NCI-H2196 (cell line): ENCODE results near the gene OPA3.

Source experiments
- DNase-seq: peaks from one replicate; lab custom pipeline; 2025; ENCODE audit not compliant: unreplicated experiment; lab: John Stamatoyannopoulos, UW

The OPA3 gene

DNA sequence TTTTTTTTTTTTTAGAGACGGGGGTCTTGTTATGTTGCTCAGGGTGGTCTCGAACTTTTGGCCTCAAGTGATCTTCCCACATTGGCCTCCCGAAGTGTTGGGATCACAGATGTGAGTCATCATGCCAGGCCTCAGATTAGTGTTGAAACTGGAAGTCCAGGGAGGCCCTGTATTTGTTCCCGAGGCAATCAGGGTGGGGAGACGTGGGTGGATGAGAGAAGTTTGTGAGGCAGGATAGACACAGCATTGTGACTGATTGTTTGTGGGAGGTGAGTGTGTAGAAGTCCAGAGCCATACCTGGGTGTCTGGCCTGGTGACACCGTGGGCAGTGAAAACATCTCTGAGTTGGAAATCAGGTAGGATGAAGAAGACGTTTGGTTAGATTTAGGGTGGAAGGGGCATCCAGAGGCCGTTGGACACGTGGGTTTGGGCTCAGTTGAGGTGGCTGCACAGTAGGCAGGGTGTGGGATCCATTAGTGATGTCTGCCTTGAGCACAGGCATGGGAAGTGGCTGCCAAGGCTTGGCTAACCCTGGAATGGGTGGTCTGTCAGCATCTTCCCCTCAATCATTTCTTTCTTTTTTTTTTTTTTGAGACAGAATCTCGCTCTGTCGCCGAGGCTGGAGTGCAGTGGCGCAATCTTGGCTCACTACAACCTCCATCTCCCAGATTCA lies 100.2 kb downstream of the OPA3 start:
- DNase-seq: no peak

DNA sequence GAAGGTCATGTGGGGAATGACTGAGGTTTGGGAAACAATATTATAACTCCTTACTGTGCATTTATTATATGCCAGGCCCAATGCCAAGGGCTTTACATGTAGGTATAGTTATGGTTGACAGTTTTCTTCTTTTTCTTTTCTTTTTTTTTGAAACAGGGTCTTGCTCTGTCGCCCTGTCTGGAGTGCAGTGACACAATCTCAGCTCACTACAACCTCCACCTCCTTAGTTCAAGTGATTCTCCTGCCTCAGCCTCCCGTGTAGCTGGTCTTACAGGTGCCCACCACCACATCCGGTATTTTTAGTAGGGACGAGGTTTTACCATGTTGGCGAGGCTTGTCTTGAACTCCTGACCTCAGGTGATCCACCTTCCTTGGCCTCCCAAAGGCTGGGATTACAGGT lies 101.6 kb downstream of the OPA3 start:
- no peak for DNase-seq

DNA sequence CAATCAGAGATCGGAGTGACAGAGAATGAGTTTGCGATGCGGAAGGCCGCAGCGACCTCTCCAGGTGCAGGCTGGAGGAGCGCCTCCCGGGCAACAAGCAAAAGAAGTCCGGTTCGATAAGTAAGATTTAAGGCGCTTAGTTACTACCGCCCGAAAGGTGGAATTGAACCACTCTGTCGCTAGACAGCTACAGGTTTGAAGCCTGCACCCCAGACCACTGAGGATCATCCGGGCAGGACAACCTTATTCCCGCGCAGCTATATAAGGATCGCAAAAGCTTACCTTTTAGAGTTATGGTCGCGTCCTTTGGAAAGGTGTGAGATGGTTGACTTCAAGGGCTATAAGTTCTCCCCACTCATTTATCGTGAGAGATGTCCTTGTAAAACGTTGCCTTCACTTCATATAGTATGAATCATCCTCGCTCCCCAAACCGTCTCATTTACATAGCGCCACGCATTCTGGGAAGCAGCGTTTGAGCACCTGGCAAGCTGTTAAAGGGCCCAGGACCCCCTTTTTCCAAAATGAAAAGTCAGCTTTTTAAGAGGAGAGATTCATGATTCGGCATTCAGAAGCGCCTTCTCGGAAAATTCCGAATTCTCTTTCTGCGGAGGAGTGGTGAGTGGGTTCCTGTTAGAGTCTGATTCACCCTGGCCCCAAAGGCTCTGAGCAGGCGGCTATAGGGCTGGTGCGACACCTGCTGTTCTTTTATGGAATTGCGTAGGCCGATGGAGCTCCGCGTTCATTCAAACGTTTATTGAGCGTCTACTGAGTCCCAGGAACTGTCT lies 106.0 kb downstream of the OPA3 start:
- DNase-seq: peak; percentile 89

DNA sequence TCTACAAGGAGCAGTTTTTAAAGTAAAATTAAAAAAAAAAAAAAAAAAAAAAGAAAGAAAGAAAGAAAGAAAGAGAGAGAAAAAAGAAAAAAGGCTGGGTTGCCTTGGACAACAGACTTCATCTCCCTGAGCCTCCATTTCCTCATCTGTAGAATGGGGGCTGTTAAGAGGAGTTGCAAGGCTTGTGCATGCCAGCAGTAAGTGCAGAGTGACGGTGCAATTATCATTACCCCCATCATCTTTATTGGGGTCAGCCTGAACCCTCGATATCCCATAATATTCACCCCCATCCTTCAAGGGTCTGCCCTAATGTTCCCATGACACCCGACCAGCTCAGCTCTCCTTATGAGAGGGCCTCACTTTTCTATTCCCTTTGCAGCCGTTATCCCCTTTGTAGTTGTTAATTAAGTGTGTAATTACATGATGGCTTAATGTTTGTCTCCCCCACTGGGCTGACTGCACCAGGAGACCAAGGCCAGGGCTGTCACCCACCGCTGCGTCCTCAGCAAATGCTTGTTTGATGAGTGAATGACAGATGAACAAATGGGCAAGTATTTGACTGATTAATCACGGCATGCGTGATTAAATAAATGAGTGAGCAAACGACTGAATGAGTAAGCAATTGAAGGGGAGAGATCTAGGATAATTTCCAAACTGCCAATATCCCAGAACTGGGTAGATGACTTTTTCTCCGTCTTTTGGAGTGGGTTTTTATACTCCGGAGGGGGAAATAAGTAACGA lies 106.7 kb downstream of the OPA3 start:
- no peak for DNase-seq
